ENCODE data around the gene SEZ6L.
A peak's percentile ranks its signal among the peaks of the same experiment; 100 is the strongest.

SEZ6L gene

DNA sequence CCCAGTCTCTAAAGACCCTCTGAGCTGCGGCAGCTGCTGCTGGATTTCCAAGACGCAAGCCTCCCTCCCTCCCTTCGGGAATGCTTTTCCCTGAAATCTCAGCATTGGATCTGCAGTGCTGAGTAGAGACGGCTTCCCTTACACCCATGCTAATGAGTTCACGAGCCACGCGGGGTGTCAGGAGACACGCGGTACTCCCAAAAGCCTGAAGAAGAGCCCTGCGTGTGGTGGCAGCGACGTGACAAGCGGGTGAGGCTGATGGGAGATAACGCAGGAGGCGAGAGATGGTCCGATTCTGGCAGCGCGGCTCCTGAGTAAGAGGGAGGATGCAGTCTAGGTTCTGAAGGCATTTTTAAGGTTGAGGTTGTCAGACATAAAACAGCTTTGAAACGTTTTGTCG is 185.4 kb downstream of the SEZ6L start:
- DNase-seq, result no peak
- in situ Hi-C loops (cut with HindIII; ENCODE audit: low pct_ligation_motif_present, low pct_unique_long_range_greater_than_20kb, low sequenced_read_pairs), result no loop called here

DNA sequence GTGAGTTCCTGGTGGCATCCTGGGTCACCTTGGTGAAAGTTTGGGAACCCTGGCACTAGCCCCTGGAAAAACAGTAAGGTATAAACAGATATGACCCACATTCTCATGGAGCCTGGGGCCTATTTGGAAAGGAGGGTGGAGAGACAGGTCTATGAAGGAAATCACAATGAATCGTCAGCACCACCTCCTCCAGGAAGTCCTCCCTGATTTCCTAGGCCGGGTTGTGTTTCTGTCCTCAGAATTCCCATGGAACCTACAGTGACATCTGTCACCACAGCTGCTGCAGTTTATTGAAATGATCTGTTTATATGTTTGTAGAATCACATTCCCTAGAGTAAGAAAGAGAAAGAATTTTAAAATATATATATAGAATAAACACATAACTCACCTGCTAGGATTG is 188.0 kb downstream of the SEZ6L start:
- no peak for DNase-seq
- in situ Hi-C loops (cut with HindIII; ENCODE audit: low pct_ligation_motif_present, low pct_unique_long_range_greater_than_20kb, low sequenced_read_pairs), result no loop called here

DNA sequence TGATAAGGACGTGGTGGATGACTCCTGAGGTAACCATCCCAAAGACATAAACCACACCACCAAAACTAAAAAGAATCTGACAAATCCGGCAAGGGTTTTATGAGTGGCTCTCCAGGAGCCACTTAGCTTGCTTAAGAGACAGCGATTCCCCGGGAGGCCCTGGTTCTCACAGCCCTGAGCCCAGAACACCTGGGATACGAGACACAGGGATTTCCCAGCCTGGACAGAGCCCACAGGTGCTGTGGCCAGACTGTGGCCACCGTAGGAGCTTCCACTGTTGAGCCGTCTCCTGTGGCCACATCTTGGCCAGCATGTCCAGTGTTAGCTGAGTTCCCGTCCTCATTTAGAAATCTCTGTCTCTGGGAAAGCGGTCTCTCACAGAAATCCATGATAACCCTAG is 188.6 kb downstream of the SEZ6L start:
- no peak for DNase-seq
- in situ Hi-C loops (cut with HindIII; ENCODE audit: low pct_ligation_motif_present, low pct_unique_long_range_greater_than_20kb, low sequenced_read_pairs), result no loop called here

DNA sequence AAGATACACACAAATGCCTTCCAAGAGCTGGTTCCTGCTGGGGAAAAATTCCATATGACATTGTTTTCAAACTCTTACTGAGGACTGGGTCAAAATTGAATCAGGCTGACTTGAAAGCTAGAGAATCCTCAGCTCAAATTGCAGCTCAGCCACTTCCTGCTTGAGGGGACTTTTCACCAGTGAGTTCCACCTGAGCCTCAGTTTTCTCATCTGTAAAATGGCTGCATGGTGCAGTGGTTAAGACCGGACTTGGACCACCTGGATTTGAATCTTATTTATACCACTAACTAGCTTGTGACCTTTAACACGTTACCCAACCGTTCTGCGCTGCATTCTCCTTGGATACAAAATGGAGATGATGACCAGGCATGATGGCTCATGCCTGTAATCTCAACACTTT is 189.9 kb downstream of the SEZ6L start:
- no peak for DNase-seq
- in situ Hi-C loops (cut with HindIII; ENCODE audit: low pct_ligation_motif_present, low pct_unique_long_range_greater_than_20kb, low sequenced_read_pairs), result no loop called here

DNA sequence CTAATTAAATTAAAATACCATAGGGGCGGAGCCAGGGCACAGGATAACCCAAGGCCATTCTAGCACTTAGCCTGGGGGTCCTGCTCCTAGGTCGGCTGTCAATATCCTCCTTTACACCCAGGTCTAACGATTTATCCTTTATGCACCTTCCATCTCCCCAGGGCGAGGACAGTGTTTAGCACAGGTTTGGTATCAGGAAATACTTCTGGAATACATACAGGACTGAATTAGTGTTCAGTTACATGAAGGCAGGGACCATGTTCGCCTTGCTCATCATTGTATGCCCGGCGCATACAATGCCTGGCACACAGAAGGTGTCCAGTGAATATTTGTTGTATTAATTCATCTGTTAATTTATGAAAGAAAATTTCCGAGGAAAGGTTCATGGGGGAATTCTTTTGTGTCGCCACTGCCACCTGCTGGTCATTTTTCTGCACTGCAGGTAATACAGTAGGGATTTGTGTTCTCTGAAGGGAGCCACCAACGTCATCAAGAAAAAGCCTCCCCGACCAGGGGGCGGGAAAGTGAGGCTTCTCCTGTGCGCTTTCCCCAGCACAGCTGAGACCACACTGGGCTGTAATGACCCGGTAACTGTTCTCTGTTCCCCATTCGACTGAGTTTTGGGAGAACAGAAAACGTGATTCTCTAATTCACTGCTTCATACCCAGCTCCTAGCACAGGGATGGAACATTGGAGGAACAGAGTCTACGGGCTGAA is 191.1 kb downstream of the SEZ6L start:
- in situ Hi-C loops (cut with HindIII; ENCODE audit: low pct_ligation_motif_present, low pct_unique_long_range_greater_than_20kb, low sequenced_read_pairs), result no loop called here
- DNase-seq, result peak; percentile 73

DNA sequence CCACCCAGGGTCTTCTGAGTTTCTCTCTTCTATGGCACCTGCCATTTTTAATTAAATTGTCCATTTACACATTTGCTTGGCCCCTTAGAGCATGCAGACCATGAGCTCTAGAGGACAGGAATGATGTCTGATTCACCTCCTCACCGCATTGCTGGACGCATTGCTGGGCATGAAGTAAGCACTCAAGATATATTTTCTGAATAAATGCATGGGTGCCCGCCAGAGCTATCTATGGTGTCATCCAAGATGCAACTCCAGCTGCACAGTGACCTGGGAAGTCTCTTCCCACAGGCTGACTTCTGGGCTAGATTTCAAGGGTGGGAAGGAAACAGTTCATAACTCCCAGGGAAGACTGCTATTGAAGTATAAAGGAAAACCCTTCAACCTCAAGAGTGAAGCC is 193.2 kb downstream of the SEZ6L start:
- in situ Hi-C loops (cut with HindIII; ENCODE audit: low pct_ligation_motif_present, low pct_unique_long_range_greater_than_20kb, low sequenced_read_pairs), result no loop called here
- peak; percentile 37 for DNase-seq

DNA sequence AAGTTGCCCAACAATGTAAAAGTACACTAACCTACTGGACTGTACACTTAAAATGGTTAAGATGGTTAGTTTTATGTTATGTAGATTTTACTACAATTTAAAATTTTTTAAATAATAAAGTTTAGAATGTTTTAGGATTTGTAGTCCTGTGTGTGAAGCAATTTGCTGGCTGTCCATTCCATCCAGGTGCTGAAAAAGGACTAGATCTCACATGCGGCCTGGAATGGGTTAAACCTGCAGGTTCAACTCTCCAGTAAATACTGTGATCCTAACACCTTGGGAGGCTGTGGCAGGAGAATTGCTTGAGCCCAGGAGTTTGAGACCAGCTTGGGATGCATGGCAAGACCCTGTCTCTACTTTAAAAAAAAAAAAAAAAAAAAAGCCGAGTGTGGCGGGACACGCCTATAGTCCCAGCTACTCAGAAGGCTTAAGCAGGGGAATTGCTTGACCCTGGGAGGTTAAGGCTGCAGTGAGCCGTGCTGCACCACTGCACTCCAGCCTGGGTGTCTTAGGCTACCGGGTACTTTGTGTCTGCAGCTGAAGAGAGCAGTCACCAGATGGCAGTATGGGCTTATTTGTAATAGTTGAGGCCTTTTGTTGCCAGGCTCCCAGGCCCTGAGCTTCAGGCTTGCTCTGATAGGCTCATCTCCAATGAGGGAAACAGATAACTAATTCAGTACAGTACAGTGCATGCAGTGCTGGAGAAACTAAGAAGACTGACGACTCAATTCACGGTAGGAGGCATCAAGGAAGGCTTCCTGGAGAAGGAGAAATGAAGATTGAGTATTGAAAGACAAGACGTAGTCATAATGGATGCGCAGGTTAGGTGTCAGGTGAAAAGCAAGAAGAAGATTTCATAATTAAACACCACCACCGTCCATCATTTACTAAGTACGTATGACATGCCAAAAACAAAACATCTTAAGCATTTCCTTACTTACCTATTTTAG is 195.1 kb downstream of the SEZ6L start:
- DNase-seq, result peak; percentile 87
- in situ Hi-C loops (cut with HindIII; ENCODE audit: low pct_ligation_motif_present, low pct_unique_long_range_greater_than_20kb, low sequenced_read_pairs), result no loop called here

DNA sequence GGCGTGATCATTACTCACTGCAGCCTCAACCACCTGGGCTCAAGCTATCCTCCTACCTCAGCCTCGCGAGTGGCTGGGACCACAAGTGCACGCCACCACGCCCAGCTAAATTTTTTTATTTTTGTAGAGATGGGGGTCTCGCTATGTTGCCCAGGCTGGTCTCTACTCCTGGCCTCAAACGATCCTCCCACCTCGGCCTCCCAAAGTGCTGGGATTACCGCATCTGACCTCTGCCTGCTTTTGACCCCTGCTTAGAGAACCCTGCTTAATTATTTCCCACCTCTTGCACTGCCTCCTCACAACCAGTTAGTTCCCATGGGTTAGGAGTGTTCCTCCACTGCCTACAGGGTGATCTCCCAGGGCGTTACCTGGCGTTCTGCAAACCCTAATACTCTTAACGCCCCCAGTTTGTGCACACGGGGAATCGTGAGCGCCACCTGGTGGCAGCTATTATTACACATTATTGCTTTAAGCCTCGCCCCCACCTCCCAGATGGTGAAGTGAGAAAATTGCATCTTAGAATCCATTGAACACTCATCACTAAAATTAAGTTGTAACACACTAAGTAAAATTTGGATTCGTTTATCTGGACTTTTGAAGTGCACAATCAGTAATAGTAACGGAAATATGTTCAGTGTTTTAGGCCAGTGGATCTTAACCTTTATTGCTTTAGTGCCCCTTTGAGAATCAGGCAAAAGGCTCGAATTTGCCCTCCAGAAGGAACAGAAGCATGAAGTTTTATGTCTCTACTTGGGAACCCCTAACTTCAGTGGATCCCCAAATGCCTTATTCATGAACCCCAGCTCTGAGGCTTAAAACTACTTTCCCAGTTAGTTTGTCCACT is 198.4 kb downstream of the SEZ6L start:
- in situ Hi-C loops (cut with HindIII; ENCODE audit: low pct_ligation_motif_present, low pct_unique_long_range_greater_than_20kb, low sequenced_read_pairs), result no loop called here

DNA sequence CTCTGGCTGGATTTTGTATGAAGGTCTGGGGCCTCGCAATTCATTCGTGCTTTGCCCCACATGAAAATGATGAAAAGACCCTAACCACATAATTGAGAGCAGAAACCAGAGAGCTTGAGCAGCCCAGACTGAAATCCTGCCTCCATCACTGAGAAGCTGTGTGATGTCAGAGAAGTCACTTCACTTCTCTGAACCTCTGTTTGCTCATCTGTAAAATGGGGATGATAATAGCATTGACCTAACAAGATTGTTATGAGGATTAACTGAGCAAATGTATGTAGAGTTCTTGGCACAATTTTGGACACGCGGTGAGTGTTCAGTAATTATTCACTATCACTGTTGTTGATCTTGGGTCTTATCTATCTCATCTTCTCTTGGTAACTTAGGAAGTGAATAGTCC is 203.6 kb downstream of the SEZ6L start:
- in situ Hi-C loops (cut with HindIII; ENCODE audit: low pct_ligation_motif_present, low pct_unique_long_range_greater_than_20kb, low sequenced_read_pairs), result no loop called here
- no peak for DNase-seq

More for the DNA sequence above, 198.4 kb downstream of the SEZ6L start:
- DNase-seq, result peak; percentile 62

DNA sequence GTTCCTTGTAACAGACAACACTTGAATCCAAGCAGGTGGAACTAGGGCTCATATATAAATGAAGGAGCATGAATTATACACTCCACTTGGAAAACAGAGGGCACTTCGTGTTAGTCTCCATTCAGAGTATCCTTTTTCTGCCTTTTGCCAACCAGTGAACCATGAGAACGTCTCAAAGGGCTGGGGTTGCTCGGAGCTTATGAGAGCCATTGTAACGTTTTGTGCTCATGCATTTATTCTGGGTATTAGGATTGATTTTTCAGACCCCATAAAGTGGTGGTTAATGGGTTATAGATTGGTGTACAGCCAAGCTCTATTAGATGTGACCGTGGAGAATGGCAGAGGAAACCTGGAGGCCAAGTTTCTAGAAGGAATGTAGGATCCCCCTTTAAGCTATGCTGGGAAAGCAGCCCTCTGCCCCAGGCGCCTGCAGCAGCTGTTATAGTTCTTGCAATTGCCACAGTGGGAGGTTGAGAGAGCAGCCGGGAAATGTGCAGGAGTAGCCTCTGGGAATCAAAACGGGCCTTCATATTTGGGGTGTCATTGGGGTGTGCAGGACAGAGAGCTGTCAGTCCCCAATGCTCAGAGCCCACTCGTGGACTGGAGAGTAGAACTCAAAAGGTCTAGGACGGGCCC is 205.2 kb downstream of the SEZ6L start:
- in situ Hi-C loops (cut with HindIII; ENCODE audit: low pct_ligation_motif_present, low pct_unique_long_range_greater_than_20kb, low sequenced_read_pairs), result no loop called here
- no peak for DNase-seq

DNA sequence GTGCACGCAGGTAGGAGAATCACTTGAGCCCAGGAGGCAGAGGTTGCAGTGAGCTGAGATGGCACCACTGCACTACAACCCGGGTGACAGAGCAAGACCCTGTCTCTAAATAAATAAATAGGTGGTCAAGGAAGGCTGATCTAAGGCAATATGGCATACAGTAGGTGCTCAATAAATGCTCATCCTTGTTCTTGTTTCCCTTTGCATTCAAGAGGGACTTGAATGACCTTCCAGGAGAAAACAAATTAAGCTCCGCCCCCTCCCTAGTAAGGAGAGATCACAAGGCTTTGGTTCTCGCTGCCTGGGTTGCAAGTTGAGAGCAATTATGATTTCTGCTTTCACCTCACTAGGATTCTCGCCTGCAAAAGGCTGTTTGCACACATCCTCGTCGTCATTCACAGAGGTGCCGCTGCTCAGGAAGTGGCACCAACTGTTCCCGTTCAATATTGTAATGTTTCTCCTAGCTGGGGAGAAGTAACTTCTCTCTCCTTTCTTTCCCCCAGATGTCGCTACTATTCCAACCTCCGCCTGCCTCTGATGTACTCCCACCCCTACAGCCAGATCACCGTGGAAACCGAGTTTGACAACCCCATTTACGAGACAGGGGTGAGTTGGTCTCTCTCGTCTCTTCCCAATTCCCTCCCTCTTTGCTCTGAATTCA is 208.0 kb downstream of the SEZ6L start:
- in situ Hi-C loops (cut with HindIII; ENCODE audit: low pct_ligation_motif_present, low pct_unique_long_range_greater_than_20kb, low sequenced_read_pairs), result no loop called here
- no peak for DNase-seq

DNA sequence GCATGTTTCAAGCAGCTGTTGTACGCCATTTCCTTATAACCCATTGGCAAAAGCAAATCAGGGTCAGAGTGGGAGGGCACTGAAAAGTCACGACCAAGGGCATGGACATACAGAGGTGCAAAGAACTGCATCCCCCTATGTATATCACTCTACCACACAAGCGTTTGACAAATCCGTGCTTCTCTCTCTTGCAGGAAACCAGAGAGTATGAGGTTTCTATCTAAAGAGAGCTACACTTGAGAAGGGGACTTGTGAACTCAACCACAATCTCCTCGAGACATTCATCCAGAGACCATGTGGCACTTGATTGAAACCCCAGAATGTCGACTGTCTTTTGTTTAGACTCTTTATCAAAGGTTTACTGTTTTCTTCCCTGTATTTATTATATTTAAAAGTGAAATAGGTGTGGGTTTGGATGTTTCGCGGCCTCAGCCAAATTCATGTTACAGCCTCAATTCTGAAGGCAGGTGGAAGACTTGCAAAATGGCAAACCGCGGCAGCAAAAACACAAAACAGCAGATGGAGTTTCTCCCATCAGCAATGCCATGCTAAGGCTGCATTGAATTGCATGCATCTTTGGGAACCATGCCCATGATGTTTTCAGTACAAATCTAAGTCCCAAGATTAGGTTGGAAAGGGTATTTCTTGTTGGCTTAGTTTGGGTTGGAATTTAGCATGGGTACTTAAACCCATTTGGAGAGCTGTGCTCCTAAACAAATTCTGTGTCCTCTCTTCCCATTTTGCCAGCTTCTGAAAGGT is 211.0 kb downstream of the SEZ6L start:
- DNase-seq, result no peak
- in situ Hi-C loops (cut with HindIII; ENCODE audit: low pct_ligation_motif_present, low pct_unique_long_range_greater_than_20kb, low sequenced_read_pairs), result no loop called here

DNA sequence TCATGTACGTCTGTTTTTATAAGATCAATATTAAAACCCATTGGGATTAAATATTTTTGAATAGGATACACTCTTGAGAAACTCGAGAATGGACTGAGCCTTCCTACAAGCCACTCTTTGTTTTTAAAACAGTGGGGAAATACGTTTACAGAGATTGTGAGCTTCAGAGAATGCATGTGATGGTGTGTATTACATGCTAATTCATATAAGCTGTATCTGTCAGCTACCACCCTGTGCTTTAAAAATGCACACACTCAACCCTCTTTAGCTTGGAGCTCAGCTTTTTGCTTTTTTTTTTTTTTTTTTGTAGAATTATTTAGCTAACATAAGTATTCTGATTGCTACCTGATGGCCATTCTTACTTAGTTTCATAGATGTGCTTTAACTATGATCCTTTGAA is 213.5 kb downstream of the SEZ6L start:
- no peak for DNase-seq
- in situ Hi-C loops (cut with HindIII; ENCODE audit: low pct_ligation_motif_present, low pct_unique_long_range_greater_than_20kb, low sequenced_read_pairs), result no loop called here

DNA sequence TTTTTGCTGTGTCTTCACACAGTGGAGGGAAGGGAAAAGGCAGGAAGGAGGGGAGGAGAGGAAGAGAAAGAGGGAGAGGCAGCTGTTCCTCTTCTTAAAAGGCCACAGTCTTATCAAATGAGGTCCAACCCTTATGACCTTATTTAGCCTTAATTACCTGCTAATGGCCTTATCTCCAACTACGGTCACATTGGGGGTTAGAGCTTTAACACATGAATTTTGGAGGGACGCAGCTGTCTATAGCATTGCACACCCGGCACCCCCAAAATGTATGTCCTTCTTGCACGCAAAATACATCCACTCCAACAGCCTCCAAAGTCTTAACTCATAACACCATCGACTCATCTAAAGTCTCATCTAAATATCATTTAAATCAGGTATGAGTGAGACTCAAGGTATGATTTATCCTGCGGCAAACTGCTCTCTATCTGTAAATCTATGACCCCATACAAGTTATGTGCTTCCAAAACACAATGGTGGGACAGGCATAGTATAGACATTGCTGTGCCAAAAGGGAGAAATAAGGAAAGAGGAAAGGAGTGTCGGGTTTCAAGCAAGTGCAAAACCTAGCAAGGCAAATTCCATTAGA is 214.8 kb downstream of the SEZ6L start:
- in situ Hi-C loops (cut with HindIII; ENCODE audit: low pct_ligation_motif_present, low pct_unique_long_range_greater_than_20kb, low sequenced_read_pairs), result no loop called here
- no peak for DNase-seq

DNA sequence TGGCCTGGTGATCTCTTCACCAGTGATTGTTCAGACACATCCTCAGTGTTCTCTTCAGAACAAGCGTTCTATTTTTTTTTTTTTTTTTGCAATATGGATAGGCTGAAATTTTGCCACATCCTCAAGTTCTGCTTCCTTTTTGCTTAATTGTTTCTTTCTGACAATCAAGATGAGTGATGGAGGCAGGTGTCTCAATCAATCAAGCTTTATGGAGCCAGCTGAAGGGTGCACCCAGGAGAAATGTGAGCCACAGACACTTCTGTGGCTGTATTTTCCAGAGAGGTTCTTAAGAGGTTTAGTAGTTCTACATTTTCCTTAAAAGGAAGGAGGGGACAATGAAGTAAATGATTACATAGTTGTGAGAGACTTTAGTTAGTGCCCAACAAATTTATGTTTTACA is 215.9 kb downstream of the SEZ6L start:
- no peak for DNase-seq
- in situ Hi-C loops (cut with HindIII; ENCODE audit: low pct_ligation_motif_present, low pct_unique_long_range_greater_than_20kb, low sequenced_read_pairs), result no loop called here

DNA sequence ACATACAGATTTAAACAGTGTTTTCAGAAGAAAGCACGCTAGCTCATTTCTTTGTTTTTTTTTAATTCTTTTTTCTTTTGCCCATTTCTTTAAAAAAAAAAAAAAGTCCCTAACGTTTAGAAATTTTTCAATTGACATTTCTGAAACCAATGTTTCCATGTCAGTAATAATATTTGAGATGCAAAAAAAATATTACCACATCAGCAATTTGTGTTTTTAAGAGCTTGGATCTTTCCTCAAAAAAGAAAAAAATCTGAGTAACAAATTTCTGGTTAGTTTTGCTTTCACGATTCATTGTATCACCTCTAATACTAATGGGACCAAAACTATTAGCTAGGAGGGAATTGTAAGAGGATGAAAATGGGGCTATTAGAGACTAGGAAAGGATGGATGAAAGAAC is 219.9 kb downstream of the SEZ6L start:
- in situ Hi-C loops (cut with HindIII; ENCODE audit: low pct_ligation_motif_present, low pct_unique_long_range_greater_than_20kb, low sequenced_read_pairs), result no loop called here
- DNase-seq, result no peak

DNA sequence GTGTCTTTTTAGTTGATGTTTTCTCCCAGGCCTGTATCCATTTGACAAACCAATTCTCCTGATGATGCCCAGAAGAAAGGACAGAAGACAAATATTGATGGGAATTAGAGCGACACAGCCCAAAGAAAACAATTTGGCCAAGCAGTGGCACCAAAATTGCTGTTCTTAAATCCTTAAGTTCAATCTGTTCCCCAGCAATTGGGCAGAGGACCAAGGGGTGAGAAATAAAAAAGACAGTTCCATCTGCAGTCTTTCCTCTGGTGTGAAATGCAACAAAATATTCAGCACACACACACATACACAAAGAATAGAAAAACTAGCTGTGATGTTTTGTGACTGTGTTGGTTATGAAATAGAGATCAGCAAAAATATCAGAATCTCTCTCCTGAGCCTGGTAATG is 221.8 kb downstream of the SEZ6L start:
- DNase-seq, result no peak
- in situ Hi-C loops (cut with HindIII; ENCODE audit: low pct_ligation_motif_present, low pct_unique_long_range_greater_than_20kb, low sequenced_read_pairs), result no loop called here
